ENCODE data around the gene FEM1B. TPM values are rescaled to one million over a fixed set of nuclear protein-coding genes. Genes with fewer than 3 reads are reported as not detected.

Gene FEM1B
- total RNA-seq, 1 experiment from 2014 or later: 70.2 TPM

DNA sequence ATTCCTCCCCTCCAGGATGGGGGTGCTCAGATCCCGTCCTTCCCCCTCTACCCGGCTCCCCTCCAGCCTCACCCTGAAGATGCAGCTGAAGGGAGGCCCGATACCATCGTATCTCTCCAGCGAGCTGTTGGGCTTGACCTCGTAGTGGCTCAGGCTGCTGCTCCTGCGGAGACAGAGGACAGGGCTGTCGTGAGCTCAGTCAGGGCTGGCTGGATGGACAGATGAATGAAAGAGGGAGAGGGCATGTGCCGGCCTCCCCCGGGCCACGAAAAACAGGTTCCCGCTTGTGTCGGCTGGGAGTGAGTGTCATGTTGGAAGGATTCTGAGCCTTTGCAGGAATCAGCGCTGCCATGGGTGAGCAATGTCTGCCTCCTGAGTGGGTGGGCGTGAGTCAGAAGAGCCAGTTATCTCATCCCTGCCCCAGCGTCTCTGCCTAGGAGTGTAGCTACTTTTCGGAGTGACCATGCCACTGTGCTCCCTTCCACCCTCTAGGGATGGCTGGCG lies 35.2 kb downstream of the FEM1B start:
- Mint-ChIP-seq H3K4me3 (ENCODE audit: unreplicated experiment) (no peak overlapping the region), H3K27ac (ENCODE audit: low read depth, unreplicated experiment) (no peak overlapping the region), H3K36me3 (ENCODE audit: insufficient read depth, unreplicated experiment) (no peaks in the 10 kb centered on the region), H3K9me3 (ENCODE audit: unreplicated experiment) (no peaks in the 10 kb centered on the region), H3K27me3 (ENCODE audit: insufficient read depth, unreplicated experiment) (no peaks in the 10 kb centered on the region), H3K4me1 (ENCODE audit: insufficient read depth, unreplicated experiment) (no peaks in the 10 kb centered on the region)
- intact Hi-C loops (cut with micrococcal nuclease): no loop called here
- TF ChIP-seq, protein P1, sequence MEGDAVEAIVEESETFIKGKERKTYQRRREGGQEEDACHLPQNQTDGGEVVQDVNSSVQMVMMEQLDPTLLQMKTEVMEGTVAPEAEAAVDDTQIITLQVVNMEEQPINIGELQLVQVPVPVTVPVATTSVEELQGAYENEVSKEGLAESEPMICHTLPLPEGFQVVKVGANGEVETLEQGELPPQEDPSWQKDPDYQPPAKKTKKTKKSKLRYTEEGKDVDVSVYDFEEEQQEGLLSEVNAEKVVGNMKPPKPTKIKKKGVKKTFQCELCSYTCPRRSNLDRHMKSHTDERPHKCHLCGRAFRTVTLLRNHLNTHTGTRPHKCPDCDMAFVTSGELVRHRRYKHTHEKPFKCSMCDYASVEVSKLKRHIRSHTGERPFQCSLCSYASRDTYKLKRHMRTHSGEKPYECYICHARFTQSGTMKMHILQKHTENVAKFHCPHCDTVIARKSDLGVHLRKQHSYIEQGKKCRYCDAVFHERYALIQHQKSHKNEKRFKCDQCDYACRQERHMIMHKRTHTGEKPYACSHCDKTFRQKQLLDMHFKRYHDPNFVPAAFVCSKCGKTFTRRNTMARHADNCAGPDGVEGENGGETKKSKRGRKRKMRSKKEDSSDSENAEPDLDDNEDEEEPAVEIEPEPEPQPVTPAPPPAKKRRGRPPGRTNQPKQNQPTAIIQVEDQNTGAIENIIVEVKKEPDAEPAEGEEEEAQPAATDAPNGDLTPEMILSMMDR (IDR thresholded peaks at IDR 0.05; ENCODE audit: unreplicated experiment): no peak
- BruUV-seq (replicated peaks): no TSS peak
- ChIA-PET POLR2A (no interaction called here), CTCF (interaction anchor here (1.1 kb wide), 1 partner anchor 71 kb away, joined by 4 read pairs; no protein-coding TSS in a partner anchor)
- DNase-seq (ENCODE audit: unreplicated experiment): no peak

DNA sequence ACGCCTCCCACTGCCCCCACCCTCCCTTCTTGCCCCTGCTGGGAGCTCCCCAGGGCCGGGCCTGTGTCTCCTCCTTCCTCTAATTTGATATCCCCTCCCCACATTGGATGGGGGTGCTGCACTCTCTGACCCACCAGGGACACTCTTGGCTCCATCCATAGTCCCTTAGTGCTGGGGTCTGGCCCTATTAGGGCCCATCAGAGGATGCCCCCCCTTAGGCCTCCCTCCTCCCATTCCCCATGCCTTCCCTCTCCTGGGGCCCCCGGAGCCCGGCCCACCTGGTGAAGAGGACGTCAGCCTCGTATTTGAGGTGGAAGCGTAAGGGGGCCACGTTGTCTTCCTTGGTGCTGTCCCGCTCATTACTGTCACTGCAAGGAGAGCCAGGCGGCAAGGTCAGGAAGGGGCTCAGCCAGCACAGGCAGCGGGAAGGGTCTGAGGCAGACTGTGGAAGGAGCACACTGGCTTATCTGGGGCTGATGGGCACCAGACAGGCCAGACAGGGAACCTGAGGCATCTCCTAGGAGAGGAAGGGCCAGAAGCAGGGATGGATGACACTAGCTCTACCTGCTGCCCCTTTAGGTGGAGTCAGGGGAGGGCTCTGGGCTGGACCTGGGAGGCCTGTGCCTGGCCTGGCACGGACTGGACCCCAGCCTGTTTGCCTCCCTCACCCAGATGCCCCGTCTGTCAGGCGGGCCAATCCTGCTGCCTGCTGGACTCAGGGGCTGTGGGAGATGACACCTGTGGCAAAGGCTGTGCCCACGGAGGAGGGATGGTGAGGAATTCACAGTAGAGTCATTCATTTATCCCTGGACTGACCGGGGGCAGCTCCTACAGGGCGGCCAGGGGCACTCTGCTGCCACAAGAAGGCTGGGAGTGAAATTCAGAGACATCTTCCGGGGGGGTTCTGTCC lies 36.2 kb downstream of the FEM1B start:
- H3K9me3 Mint-ChIP-seq (ENCODE audit: unreplicated experiment): no peaks in the 10 kb centered on the region
- ChIA-PET CTCF (interaction anchor here (0.6 kb wide), 1 partner anchor 51 kb away, joined by 3 read pairs; no protein-coding TSS in a partner anchor), POLR2A (no interaction called here)
- H3K4me3 Mint-ChIP-seq (ENCODE audit: unreplicated experiment): no peak overlapping the region
- intact Hi-C loops (cut with micrococcal nuclease): no loop called here
- no peaks in the 10 kb centered on the region for H3K4me1 Mint-ChIP-seq (ENCODE audit: insufficient read depth, unreplicated experiment)
- H3K36me3 Mint-ChIP-seq (ENCODE audit: insufficient read depth, unreplicated experiment): no peaks in the 10 kb centered on the region
- H3K27me3 Mint-ChIP-seq (ENCODE audit: insufficient read depth, unreplicated experiment): no peaks in the 10 kb centered on the region
- no TSS peak for BruUV-seq (replicated peaks)
- TF ChIP-seq, protein P1 (IDR thresholded peaks at IDR 0.05; ENCODE audit: unreplicated experiment): no peak
- DNase-seq (ENCODE audit: unreplicated experiment): no peak
- no peak overlapping the region for H3K27ac Mint-ChIP-seq (ENCODE audit: low read depth, unreplicated experiment)

DNA sequence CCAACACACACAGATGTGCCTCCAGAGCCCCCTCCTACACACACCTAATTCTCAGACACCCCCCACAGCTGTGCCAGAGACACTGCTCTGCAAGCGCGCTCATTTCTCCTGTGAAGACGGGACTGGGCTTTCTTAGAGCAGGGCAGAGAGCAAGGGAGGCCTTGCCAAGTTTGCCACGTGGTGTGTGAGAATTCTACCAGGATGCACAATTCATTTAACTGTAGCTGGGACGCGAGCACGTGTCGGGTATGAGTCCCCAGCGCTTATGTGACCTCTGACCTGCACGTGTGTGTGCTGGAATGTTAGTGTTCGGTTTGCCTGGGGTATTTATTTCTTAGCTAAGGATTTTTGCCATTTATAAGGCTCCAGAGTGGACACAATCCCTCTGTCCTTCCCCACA lies 37.0 kb downstream of the FEM1B start:
- Mint-ChIP-seq H3K27me3 (ENCODE audit: insufficient read depth, unreplicated experiment) (no peaks in the 10 kb centered on the region), H3K36me3 (ENCODE audit: insufficient read depth, unreplicated experiment) (no peaks in the 10 kb centered on the region), H3K4me3 (ENCODE audit: unreplicated experiment) (no peak overlapping the region), H3K9me3 (ENCODE audit: unreplicated experiment) (no peaks in the 10 kb centered on the region), H3K4me1 (ENCODE audit: insufficient read depth, unreplicated experiment) (no peaks in the 10 kb centered on the region), H3K27ac (ENCODE audit: low read depth, unreplicated experiment) (no peak overlapping the region)
- POLR2A ChIA-PET: interaction anchor here (0.7 kb wide), 1 partner anchor 22 kb away, joined by 3 read pairs; no protein-coding TSS in a partner anchor
- no peak for DNase-seq (ENCODE audit: unreplicated experiment)
- CTCF ChIA-PET: interaction anchor here (1.9 kb wide), 1 partner anchor 8 kb away, joined by 7 read pairs; no protein-coding TSS in a partner anchor
- intact Hi-C loops (cut with micrococcal nuclease): no loop called here
- TF ChIP-seq, protein P1 (IDR thresholded peaks at IDR 0.05; ENCODE audit: unreplicated experiment): no peak
- BruUV-seq (replicated peaks): no TSS peak

DNA sequence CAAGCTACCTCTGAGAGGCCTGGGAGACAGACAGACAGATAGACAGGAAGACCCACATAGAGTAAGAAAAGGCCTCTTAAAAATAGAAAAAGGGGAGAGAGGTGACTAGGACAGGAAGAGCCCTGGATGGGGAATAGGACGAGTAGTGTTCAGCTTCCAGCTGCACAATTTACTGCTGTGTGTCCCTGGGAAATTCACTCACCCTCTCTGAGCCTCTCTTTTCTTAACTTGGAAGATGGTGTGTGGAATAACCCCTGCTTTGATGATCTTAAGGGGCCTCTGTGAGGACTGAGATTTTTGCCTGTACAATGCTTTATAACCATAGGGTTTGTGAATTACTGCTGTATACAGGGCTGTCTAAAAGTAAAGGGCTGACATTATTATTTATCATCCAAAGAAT lies 37.5 kb downstream of the FEM1B start:
- intact Hi-C loops (cut with micrococcal nuclease): no loop called here
- Mint-ChIP-seq H3K4me3 (ENCODE audit: unreplicated experiment) (no peak overlapping the region), H3K4me1 (ENCODE audit: insufficient read depth, unreplicated experiment) (no peaks in the 10 kb centered on the region), H3K27ac (ENCODE audit: low read depth, unreplicated experiment) (no peak overlapping the region), H3K36me3 (ENCODE audit: insufficient read depth, unreplicated experiment) (no peaks in the 10 kb centered on the region), H3K27me3 (ENCODE audit: insufficient read depth, unreplicated experiment) (no peaks in the 10 kb centered on the region), H3K9me3 (ENCODE audit: unreplicated experiment) (no peaks in the 10 kb centered on the region)
- TF ChIP-seq, protein P1 (IDR thresholded peaks at IDR 0.05; ENCODE audit: unreplicated experiment): no peak
- ChIA-PET POLR2A (interaction anchor here (0.7 kb wide), 1 partner anchor 23 kb away, joined by 3 read pairs; no protein-coding TSS in a partner anchor), CTCF (interaction anchor here (1.9 kb wide), 1 partner anchor 9 kb away, joined by 7 read pairs; no protein-coding TSS in a partner anchor)
- BruUV-seq (replicated peaks): no TSS peak
- DNase-seq (ENCODE audit: unreplicated experiment): no peak
